GM12872 (cell line): ENCODE data around the gene NTM.

Source experiments
- TF ChIP-seq, protein P1 (sequence below): IDR thresholded peaks from 3 replicates; pipeline ENCODE4 v1.5.1; 2011; ENCODE audit warnings: low read depth, mild to moderate bottlenecking, low read length, moderate library complexity; ENCODE audit not compliant: insufficient read depth

The NTM gene

DNA sequence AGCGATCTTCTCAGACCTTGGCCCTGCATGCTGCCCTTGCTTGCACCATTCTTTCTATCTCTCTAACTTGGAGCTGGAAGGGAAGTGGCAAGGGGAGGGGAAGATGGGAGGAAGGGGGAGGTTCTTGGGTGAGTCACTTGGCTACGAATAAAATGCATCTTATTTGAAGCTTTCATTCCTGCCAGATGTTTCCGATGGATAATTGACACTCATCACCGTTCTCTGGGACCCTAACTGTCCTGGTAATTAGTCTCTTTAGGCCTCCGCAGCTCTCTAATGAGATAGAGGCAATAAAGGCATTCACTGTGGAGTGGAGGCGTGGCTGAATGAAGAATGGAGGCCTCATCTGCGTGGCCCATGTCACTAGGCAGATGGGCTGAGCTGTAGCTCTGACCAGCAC, 960.1 kb downstream of the NTM start:
- TF ChIP-seq, protein P1, sequence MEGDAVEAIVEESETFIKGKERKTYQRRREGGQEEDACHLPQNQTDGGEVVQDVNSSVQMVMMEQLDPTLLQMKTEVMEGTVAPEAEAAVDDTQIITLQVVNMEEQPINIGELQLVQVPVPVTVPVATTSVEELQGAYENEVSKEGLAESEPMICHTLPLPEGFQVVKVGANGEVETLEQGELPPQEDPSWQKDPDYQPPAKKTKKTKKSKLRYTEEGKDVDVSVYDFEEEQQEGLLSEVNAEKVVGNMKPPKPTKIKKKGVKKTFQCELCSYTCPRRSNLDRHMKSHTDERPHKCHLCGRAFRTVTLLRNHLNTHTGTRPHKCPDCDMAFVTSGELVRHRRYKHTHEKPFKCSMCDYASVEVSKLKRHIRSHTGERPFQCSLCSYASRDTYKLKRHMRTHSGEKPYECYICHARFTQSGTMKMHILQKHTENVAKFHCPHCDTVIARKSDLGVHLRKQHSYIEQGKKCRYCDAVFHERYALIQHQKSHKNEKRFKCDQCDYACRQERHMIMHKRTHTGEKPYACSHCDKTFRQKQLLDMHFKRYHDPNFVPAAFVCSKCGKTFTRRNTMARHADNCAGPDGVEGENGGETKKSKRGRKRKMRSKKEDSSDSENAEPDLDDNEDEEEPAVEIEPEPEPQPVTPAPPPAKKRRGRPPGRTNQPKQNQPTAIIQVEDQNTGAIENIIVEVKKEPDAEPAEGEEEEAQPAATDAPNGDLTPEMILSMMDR: no peak

DNA sequence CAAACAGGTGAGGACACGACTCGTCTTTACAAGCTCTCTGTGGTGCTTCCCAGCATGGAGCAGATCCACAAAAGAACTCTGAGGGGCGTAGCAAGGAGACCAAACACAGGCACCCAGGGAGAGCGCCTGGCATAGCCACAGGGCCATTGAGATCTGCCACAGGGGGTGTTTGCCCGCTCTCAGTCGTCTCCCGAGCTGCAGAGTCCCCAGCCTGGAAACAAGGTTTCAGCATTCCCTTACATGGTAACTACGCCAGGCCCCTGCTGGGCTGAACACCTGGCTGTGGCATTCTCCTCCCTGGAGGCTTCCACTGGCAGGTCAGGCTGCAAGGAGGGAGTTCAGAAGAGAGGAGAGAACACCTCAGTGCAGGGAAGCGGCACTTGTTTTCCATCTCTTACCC, 962.1 kb downstream of the NTM start:
- TF ChIP-seq, protein P1: no peak

DNA sequence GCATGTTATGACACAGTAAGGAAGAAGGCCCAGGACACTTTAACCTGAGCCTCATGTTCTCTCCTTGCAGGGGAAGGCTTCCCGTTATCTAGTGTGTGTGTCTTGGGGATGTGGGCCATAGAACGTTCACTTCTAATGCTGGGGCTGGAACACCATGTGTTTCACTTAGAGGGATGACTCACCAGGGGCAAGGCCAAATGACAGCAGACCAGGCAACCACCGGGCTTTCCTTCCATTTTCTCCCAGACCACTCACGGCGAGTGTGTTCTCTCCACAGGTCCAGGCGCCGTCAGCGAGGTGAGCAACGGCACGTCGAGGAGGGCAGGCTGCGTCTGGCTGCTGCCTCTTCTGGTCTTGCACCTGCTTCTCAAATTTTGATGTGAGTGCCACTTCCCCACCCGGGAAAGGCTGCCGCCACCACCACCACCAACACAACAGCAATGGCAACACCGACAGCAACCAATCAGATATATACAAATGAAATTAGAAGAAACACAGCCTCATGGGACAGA, 964.4 kb downstream of the NTM start:
- TF ChIP-seq, protein P1: no peak

DNA sequence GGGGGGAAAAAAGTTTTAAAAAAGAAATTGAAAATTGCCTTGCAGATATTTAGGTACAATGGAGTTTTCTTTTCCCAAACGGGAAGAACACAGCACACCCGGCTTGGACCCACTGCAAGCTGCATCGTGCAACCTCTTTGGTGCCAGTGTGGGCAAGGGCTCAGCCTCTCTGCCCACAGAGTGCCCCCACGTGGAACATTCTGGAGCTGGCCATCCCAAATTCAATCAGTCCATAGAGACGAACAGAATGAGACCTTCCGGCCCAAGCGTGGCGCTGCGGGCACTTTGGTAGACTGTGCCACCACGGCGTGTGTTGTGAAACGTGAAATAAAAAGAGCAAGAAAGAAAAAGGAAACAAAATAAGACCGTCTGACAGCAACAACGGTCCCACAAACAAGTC, 964.9 kb downstream of the NTM start:
- TF ChIP-seq, protein P1: no peak

DNA sequence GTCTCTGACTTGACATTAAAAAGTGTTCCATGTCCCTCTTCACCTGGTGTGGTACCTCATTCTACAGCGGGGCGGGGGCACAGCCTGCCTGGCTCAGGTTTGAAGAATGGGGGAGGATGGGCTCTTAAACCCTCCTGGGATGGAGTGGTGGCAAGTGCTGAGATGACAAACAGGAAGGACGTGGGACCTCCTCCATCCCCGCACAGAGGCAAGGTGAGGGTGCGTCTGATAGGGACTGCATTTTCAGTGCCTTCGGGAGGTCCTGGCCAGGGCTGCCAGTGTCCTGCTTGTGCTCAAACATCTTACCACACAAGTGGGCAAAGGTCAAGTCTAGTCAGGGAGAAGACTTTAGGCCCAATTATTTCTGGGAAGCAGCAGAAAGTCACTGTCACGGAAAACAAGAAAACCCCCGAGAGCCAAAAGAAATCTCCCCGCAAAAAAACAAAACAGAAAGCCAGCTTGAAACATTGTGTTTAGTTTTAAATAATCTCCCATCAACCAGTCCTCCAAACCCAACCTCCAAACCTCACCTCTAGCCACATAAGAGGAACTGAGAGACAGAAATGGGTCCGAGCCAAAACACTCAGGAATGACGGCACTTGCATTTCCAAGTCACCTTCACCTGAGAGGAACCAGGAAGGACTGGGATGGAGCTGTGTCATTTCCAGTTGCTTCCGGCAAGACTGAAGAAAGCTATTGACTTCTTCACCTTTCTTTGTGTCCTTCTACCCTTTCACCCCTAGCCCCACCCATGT, 966.5 kb downstream of the NTM start:
- TF ChIP-seq, protein P1: no peak

DNA sequence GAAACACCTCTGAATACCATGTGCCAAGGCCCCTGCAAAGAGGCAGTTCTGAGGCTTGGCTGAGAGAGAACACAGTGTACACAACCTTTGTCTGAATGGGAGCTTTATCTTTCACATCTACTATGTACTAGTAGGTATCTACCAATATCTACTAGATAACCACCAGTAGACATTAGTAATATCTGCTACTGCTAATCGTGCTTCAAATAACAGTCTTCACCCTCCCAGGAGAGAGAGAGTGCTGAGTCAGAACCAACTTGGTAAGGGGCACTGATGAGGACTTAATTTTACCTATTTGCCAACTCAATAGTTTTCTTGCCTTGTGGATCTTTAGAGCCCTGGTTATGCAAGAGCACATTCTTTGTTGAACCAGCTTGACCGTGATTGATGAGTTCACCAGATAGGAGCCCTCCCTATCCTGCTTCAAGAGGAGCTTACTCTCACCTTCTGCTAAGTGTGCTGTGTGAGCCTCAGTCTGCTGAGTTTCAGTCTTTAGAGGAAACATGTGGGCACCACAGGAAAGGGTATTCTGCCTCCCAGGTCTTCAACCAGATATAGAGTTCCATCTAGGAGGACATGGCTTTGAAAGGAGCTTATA, 967.5 kb downstream of the NTM start:
- TF ChIP-seq, protein P1: no peak

DNA sequence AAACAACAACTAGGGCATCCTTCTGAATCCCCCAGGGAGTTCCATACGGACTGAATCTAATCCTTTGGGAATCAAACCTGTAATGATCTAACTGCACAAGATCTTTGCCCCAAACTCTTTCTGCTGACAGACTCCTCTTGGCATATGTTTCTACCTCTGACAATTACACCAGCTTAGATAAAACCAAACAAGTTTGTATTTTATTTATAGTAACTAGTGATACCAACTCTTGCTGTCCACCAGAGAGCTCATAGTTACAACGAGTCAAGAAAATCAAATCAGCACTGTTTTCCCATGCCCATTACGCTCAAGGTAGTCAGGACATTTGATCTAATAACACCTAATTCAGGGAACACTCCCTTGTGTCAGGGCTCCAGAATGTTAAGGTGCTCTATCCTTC, 972.0 kb downstream of the NTM start:
- TF ChIP-seq, protein P1: no peak
